Limb (tissue), 2 donors: Measurements from ENCODE around the gene CCDC80.
A peak's percentile ranks its signal among the peaks of the same experiment; 100 is the strongest.
"Not testable (repeated sequence)": the region's sequence is repeated elsewhere in the genome, so short reads cannot be mapped to it uniquely, and the experiment has no call there.

Experiments used
- DNase-seq, 2 donors: peaks; one replicate each; pipeline ENCODE4 v3.0.0-alpha.2; 2016; ENCODE audit errors: extremely low spot score in 2 of 2

Gene CCDC80

GRCh38 chr3:112585782-112586181 is 55.2 kb downstream of the CCDC80 start:
- DNase-seq: no peak

GRCh38 chr3:112583105-112583504 is 57.8 kb downstream of the CCDC80 start:
- no peak for DNase-seq

GRCh38 chr3:112582244-112582874 is 58.6 kb downstream of the CCDC80 start:
- peak; percentile 59 to 74 for DNase-seq

GRCh38 chr3:112579697-112580096 is 61.2 kb downstream of the CCDC80 start:
- no peak for DNase-seq

GRCh38 chr3:112579232-112579631 is 61.7 kb downstream of the CCDC80 start:
- DNase-seq: no peak

GRCh38 chr3:112572701-112573100 is 68.2 kb downstream of the CCDC80 start:
- DNase-seq: no peak

GRCh38 chr3:112569265-112569664 is 71.7 kb downstream of the CCDC80 start:
- no peak for DNase-seq

- no peak for DNase-seq
Measured at GRCh38 chr3:112568642-112569041, 72.3 kb downstream of the CCDC80 start.

- DNase-seq: no peak
Measured at GRCh38 chr3:112564940-112565305, 76.0 kb downstream of the CCDC80 start.

GRCh38 chr3:112564247-112564939 is 76.5 kb downstream of the CCDC80 start:
- not testable (repeated sequence) for DNase-seq

- DNase-seq: peak; percentile 98 to 100
Measured at GRCh38 chr3:112561734-112562529, 79.0 kb downstream of the CCDC80 start, which contains the start of the genes ATG3 and SLC35A5. Gene ATG3 (minus strand): TSS chr3:112561962. CDS start chr3:112561528, 434 bp downstream. Gene SLC35A5 (plus strand): TSS chr3:112562045. CDS start chr3:112563404, 1,359 bp downstream.

GRCh38 chr3:112561484-112561733 is 79.5 kb downstream of the CCDC80 start:
- DNase-seq: no peak

- DNase-seq: peak; percentile 57 to 79
Measured at GRCh38 chr3:112560721-112561483, 80.0 kb downstream of the CCDC80 start.

GRCh38 chr3:112560307-112560706 is 80.6 kb downstream of the CCDC80 start:
- DNase-seq: no peak

- DNase-seq: no peak
Measured at GRCh38 chr3:112557976-112558375, 83.0 kb downstream of the CCDC80 start.

GRCh38 chr3:112555535-112556170 is 85.3 kb downstream of the CCDC80 start:
- no peak for DNase-seq

GRCh38 chr3:112550859-112551258 is 90.1 kb downstream of the CCDC80 start:
- DNase-seq: no peak
